ENCODE results near the gene CTIF.

CTIF gene

GRCh38 chr18:48886520-48887293, 347.9 kb downstream of the CTIF start:
- no peak for DNase-seq (ENCODE audit: low spot score)

DNA sequence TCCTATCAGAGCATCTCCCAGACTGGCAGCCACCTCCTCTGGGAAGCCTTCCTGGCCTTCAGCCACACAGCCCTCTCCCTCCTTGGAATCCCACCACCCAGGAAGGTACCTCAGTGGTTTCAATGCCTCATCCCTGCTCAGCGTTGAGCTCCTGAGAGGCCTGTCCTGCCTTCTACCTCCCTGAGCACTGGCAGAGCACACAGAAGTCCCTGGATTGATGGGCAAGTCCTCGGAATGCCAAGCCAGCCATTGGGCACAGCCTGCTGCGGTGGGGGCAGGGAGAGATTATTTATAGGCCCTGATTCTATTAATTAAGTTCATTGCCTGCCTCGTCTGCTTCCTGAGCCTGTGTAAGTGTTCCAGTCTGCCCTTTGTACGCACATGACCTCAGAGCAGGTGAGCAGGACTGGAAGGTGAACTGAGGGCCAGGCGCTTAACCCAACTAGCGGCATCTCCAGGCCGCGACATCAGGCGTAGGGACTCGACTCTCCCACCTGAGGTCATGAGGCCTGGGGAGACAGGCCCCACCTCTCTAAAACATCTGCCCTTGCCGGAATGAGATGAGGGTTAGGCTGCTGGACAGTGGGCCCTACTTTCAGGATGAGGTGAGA, 348.6 kb downstream of the CTIF start:
- no peak for DNase-seq (ENCODE audit: low spot score)

DNA sequence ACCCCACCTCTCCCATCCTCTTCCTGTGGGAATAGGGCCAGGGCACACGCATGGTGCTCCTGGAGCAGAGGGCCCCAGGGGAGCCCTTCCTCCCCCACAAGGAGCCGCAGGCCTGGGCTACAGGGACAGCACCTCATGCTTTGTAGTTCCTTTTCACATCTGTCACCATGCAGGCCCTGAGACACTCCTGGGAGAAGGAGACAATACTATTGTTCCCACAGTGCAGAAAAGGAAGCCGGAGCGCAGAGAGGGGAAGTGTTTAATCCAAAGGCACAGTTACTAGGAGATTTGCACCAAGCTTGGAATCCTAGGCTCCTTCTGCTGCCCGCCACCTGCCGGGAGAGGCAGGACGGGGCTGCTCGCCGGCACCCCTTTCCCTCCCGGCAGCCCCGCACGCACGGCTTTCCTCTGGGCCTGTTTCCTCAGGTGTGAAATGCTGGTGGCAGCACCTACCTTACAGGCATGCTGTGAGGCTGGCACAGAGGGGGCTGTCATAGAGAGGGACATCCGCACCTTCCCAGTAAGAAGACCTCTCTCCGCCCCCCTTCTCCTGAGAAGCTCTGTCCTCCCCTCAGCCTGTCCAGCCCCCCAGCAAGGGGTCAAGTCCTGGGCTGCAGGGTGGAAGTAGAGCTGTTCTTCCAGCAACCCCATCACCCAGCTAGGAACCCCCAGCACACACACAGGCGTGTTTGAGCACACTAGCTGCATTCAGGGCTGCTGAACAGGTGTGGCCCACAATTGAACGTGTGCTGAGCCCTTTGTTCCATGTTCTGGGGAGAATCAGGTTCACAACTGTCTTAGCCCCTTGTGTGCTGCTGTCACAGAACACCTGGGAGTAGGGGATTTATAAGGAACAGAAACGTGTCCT, 349.3 kb downstream of the CTIF start:
- no peak for DNase-seq (ENCODE audit: low spot score)

DNA sequence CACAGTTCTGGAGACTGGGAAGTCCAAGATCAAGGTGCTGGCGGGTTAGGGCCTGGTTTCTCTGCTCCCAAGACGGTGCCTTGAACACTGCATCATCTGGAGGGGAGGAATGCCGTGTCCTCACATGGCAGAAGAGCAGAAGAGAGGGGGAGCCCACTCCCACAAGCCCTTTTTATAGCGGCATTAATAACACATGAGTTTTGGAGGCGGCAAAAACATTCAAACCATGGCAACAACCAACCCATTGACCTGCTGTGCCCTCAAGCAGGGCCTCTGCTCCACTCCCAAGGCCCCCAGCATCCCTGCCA, 349.9 kb downstream of the CTIF start:
- no peak for DNase-seq (ENCODE audit: low spot score)

DNA sequence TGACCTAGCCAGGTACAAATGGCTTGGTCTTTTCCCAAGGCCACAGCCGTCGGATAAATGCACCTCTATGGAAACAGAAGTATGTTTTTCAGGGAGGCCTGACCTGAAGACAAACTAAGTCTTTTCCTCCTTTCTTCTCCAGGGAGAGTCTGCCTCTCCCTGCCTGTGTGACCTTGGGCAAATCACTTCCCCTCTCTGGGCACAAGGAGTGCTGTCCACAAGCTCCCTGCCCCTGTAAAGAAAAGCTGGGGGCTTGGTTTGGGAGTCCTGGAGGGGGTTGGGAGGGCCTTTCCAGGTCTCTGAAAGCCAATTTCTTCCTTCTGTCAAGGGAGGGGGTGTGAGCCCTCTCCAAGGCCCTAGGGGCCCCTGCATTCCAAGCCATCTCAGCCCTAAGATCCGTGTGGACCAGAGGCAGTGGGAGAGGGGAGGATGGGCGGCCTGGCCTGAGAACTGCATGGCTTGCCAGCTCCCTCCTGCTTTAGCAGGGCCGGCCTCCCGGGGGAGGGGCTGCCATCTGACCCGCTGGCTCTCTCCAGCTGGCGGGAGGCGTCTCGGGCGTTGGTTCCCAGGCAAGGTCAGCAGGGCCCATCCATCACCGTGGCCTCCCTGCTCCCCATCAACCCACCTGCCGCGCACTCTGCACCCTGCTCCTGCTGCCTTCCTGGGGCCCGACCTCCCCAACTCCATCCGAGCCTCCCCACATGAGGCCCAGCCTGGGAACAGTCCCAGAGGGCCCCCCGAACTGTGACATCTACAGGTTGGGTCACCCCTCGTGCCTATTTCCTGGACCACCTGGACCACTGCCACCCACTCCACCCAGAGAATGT, 350.5 kb downstream of the CTIF start:
- no peak for DNase-seq (ENCODE audit: low spot score)

DNA sequence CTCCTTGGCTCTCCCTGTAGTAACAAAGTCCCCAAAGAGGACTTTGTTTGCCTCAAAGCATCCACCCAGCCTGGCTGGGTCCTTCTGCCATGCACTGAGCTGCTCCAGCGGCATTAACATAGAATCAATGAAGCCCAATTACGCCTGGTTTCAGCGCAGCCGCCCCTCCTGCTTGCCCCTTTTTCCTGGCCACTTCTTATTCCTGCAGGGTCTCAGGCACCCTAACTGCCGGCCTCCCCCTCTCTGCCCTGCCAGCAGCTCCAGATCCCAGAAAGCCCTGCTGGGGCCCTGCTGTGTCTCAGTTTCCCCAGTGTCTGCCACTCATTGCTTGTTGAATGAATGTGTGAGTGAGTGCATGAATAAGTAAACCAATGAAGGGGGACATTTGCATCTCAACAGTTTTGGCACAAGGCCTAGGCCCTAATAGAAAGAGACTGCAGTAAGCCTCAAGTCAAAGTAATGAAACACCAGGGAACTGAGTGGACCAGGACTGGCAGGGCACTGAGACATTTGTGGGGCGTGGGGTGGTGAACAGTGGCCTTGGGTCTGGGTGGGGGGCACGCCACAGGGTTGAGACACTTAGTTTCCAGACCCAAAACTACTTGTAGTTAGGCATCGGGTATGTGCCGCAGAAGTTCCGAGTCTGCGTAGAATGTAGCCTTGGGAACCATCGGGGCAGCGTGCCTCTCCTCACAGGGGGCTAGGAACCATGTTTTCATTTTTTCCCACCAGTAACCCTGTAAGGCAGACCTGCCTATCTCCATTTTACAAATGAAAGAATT, 351.3 kb downstream of the CTIF start:
- DNase-seq (ENCODE audit: low spot score) = no peak

DNA sequence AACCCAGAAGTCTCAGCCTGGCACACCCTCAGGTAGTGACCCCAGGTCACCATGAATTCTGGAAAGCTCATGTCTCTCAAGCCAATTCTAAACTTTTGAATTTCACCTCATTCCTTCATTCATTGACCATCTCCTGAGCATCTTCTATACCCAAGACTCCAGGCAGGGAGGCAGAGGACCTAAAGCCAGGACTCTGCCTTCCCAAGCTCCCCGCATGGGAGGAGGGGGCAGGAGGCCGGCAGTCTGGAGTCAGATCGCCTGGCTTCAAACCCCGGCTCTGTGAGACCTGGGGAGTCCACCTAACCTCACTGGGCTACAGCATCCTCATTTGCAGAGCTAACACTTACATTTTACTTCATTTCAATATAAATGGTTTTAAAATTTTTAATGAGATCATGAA, 352.9 kb downstream of the CTIF start:
- DNase-seq (ENCODE audit: low spot score) = no peak

GRCh38 chr18:48892146-48892855, 353.5 kb downstream of the CTIF start:
- no peak for DNase-seq (ENCODE audit: low spot score)

DNA sequence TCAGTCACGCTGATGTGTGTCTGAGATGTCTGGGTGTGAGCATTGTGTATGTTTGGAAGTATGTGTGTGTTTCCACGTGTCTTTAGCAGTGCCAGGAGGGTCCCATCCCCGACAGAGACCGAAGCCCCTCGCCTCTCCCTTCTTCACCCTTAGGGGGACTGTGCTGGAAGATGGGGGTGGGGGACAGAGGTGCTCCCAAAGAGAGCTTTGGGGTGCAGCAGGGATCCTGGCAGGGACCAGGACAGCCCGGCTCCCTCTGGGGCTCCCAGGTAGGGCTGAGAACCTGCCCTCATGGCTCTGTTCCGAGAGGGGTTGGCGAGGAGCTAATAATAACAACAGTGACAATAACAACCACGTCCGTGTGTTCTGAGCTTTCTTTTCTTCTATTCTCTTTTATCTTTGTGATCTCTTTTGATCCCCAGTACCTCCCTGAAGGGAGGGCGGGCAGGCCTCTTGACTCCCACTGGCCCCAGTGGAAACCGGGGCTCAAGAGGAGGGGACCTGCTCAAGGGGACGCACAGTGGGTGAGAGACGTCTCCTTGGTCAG, 354.3 kb downstream of the CTIF start:
- DNase-seq (ENCODE audit: low spot score) = no peak

DNA sequence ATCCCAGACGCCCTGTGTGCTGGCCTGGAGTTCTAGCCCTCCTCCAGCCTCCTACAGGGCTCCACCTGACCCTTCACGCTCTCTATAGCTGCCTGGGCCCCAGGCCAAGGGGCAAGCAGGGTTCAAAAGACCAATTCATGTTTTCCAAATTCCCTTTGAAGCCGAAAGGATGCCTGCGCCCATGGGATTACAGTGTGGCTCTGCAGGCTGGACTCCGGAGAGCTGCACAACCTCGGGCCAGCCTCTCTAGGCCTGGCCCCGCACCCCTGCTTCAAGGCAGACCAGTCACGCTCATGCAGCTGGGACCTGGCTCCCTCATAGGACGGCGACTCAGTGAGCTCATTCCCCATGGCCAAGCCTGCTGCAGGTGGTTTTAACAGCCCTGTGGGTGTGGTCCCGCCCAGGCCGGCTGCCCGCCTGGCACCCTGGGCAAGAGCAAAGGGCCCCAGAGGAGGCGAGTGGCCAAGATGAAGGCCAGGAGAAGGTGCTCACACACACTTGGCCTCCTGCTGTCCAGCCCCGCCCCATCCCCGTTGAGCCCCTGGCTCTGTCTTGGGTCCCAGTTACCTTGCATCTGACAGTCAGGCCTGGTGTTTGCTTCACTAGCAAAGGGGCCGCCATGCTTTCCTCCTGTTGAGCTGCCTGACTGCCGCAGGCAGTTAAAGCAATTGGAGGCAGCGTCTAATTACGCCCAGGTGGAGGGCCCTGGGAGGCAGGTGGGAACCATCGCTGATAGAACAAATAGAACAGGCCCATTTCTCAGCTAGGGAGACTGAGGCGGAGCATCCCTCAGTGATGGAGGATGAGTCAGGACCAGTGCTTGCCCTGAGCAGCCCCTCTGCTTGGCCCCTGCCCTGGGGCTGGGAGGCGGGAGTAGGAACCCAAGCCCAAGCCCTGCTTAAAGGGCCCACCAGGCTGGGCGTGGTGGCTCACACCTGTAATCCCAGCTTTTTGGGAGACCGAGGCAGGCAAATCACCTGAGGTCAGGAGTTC, 355.1 kb downstream of the CTIF start:
- no peak for DNase-seq (ENCODE audit: low spot score)

GRCh38 chr18:48894799-48895346, 356.0 kb downstream of the CTIF start:
- no peak for DNase-seq (ENCODE audit: low spot score)

GRCh38 chr18:48896326-48896874, 357.6 kb downstream of the CTIF start:
- DNase-seq (ENCODE audit: low spot score) = no peak

DNA sequence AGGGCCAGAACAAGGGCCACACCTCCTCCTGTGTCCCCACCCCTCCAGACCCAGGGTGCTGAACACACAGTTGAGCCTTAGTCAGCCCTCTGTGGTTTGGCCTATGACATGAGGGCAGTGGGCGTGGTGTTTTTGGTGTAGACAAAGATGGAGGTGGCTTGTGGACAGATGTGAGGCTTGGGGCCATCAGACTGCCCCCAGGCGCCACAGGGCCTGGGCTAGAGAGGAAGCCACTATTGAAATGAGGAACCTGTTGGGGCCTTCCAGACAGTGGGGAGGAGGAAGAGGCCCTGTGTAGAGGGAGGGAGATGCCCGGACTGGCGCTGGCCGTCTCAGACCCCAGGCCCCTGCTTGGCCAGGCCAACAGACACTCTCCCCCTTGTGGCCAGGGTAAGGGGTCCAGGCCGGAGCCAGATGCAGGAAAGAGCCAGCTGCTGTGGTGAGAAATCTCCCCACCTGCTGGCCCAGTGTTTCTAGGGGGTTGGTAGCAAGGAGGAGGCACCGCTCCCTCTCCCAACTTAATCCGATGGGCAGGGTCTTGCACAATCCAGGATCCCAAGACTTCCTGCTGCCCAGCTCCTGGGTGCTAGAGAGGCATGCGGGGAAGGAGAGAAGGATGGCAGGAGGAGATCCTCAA, 358.2 kb downstream of the CTIF start:
- DNase-seq (ENCODE audit: low spot score) = no peak

- DNase-seq (ENCODE audit: low spot score) = no peak
These were observed 358.7 kb downstream of the CTIF start for GRCh38 chr18:48897531-48897930.

DNA sequence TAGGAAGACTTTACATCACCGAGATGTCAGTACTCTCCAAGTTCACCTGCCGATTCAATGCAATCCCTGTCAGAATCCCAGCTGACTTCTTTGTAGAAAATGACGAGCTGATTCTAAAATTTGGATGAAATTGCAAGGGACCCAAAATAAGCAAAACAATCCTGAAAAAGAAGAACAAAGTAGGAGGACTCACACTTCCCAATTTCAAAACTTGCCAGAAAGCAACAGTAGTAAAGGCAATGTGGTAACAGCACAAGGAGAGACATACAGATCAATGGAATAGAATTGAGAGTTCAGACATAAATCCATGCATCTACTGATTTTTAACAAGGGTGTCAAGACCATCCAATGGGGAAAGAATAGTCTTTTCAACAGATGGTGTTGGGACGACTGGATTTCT, 359.7 kb downstream of the CTIF start:
- DNase-seq (ENCODE audit: low spot score) = no peak

GRCh38 chr18:48899558-48900174, 360.8 kb downstream of the CTIF start:
- DNase-seq (ENCODE audit: low spot score) = no peak

DNA sequence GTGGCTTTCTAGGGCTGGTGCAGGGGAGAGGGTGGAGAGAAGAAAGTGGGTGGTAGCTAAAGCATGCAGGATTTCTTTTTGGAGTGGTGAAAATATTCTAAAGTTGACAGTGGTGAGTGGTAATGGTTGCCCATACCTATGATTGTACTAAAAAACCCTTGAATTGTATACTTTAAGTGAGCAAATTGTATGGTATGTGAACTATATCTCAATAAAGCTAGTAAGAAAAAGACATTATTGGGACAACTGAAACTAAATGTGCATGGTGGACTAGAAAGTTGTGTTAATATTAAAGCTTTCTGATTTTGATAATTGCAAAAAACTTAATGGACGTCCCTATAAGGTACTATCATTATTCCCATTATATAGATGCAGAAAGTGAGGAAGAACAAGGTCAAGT, 361.6 kb downstream of the CTIF start:
- DNase-seq (ENCODE audit: low spot score) = no peak

All from hepatic stellate cell (primary cell).